GM12878 (cell line): Measurements from ENCODE around the gene FBXO3. TPM values are rescaled to one million over a fixed set of nuclear protein-coding genes. Genes with fewer than 3 reads are reported as not detected.
A peak's percentile ranks its signal among the peaks of the same experiment; 100 is the strongest.

Experiments used
- ATAC-seq: fragments of 200-7000 bp; cut with Tn5 transposase; 3 replicates; pipeline ENCODE4 v1.9.1; 2020; ENCODE audit warnings: mild to moderate bottlenecking, moderate library complexity
- BruUV-seq: library from RNA; stranded (reverse); fragments of 400-500 nt; replicated peaks from 2 replicates; lab custom pipeline; 2021; lab: Mats Ljungman, UMichigan
- CTCF ChIA-PET: fragments of 300-600 bp; sonication (Branson Sonifier 250); formaldehyde crosslinking; extraction: SDS; loops from one replicate; lab custom pipeline; 2021; ENCODE audit warnings: inconsistent platforms; lab: Yijun Ruan, JAX
- POLR2A ChIA-PET: fragments of 350-600 bp; formaldehyde crosslinking; extraction: SDS; loops from one replicate; lab custom pipeline; 2021; ENCODE audit warnings: inconsistent platforms; lab: Charles Lee
- RAD21 ChIA-PET: fragments of 300-600 bp; sonication (Branson Sonifier 250); formaldehyde crosslinking; loops from one replicate; lab custom pipeline; 2023; ENCODE audit warnings: antibody characterized with exemption; ENCODE audit not compliant: unreplicated experiment; lab: Charles Lee
- SMC1A ChIA-PET: fragments of 300-600 bp; sonication (Branson Sonifier 250); formaldehyde crosslinking; loops from one replicate; lab custom pipeline; 2023; ENCODE audit not compliant: unreplicated experiment, uncharacterized antibody; lab: Charles Lee
- DNase-seq: peaks from one replicate; pipeline ENCODE4 v3.0.0-alpha.2; 2011; ENCODE audit warnings: low read depth, low spot score
- FAIRE-seq: peaks from 3 replicates; lab custom pipeline; 2011; peaks lifted over from hg19 to GRCh38; lab: Jason Lieb, UNC
- H2AFZ ChIP-seq: 2 replicates; pipeline ENCODE4 v1.6.0; 2011; ENCODE audit warnings: low read depth, low read length, control low read depth; ENCODE audit not compliant: control insufficient read depth
- H3K27ac ChIP-seq: 2 replicates; pipeline ENCODE4 v1.5.1; 2011; ENCODE audit warnings: control low read depth; ENCODE audit not compliant: control insufficient read depth, insufficient read depth
- H3K27me3 ChIP-seq, 2 experiments: replicated peaks in 1 of 2; 2 replicates each; pipeline versions ENCODE4 v1.6.0 to v1.6.1; 2011; ENCODE audit warnings: low read length in 1 of 2; ENCODE audit not compliant: control insufficient read depth in 2 of 2, insufficient read depth in 2 of 2
- H3K36me3 ChIP-seq, 2 experiments: 2 replicates each; pipeline ENCODE4 v1.5.1; 2011; ENCODE audit warnings: low read length in 1 of 2; ENCODE audit not compliant: control insufficient read depth in 2 of 2, insufficient read depth in 2 of 2
- H3K4me1 ChIP-seq: 2 replicates; pipeline ENCODE4 v1.6.1; 2011; ENCODE audit warnings: mild to moderate bottlenecking, low read length, moderate library complexity, mixed read lengths; ENCODE audit not compliant: control insufficient read depth, insufficient read depth
- H3K4me2 ChIP-seq: 2 replicates; pipeline ENCODE4 v1.6.0; 2011; ENCODE audit warnings: control low read depth; ENCODE audit not compliant: control insufficient read depth, insufficient read depth
- H3K4me3 ChIP-seq: fragments of 200-600 bp; sonication (generic); 2 replicates; pipeline ENCODE4 v1.5.1; 2016
- H3K79me2 ChIP-seq: 2 replicates; pipeline ENCODE4 v1.6.0; 2011; ENCODE audit warnings: low read length; ENCODE audit not compliant: control insufficient read depth, insufficient read depth
- H3K9ac ChIP-seq: 2 replicates; pipeline ENCODE4 v1.8.0; 2011; ENCODE audit warnings: low read length, control low read depth, mixed read lengths; ENCODE audit not compliant: control insufficient read depth, insufficient read depth
- H3K9me3 ChIP-seq: replicated peaks from 3 replicates; pipeline ENCODE4 v1.5.1; 2011; ENCODE audit warnings: mild to moderate bottlenecking, low read length; ENCODE audit not compliant: control insufficient read depth, insufficient read depth
- H4K20me1 ChIP-seq: 2 replicates; pipeline ENCODE4 v1.6.0; 2011; ENCODE audit not compliant: control insufficient read depth, insufficient read depth
- BCL11A ChIP-seq: IDR thresholded peaks from 2 replicates; pipeline ENCODE4 v1.6.1; 2011; ENCODE audit warnings: low read depth, low read length
- BHLHE40 ChIP-seq, 2 experiments: fragments of 450-650 bp in 1 of 2; IDR thresholded peaks; 2 replicates each; pipeline ENCODE4 v1.6.1; 2011 to 2017; ENCODE audit warnings: low read depth in 2 of 2, borderline replicate concordance in 1 of 2, improper control_type of control experiment in 1 of 2, low read length in 1 of 2, mild to moderate bottlenecking in 1 of 2
- BMI1 ChIP-seq: fragments of 450-650 bp; IDR thresholded peaks from 2 replicates; pipeline ENCODE4 v1.6.1; 2016; ENCODE audit warnings: mild to moderate bottlenecking, moderate library complexity, borderline replicate concordance
- CHD4 ChIP-seq: fragments of 200-600 bp; sonication (generic); IDR thresholded peaks from 2 replicates; pipeline ENCODE4 v1.6.1; 2016; ENCODE audit warnings: mild to moderate bottlenecking
- CREB1 ChIP-seq: IDR thresholded peaks from 2 replicates; pipeline ENCODE4 v1.6.1; 2012; ENCODE audit warnings: low read depth, mild to moderate bottlenecking, inconsistent platforms
- EED ChIP-seq: sonication (generic); IDR thresholded peaks from 2 replicates; pipeline ENCODE4 v1.6.1; 2016; ENCODE audit warnings: antibody characterized with exemption, low read depth
- GATAD2B ChIP-seq: fragments of 450-650 bp; conservative IDR thresholded peaks from 2 replicates; pipeline ENCODE4 v1.6.1; 2017; ENCODE audit warnings: low read depth, mild to moderate bottlenecking, moderate library complexity
- MEF2B ChIP-seq: fragments of 450-650 bp; IDR thresholded peaks from 2 replicates; pipeline ENCODE4 v1.6.1; 2018; ENCODE audit warnings: mild to moderate bottlenecking, moderate library complexity; ENCODE audit not compliant: partially characterized antibody, poor library complexity, severe bottlenecking
- MTA2 ChIP-seq: fragments of 450-650 bp; IDR thresholded peaks from 2 replicates; pipeline ENCODE4 v1.6.1; 2016; ENCODE audit warnings: low read depth, mild to moderate bottlenecking, moderate library complexity
- NBN ChIP-seq: fragments of 450-650 bp; IDR thresholded peaks from 2 replicates; pipeline ENCODE4 v1.6.1; 2016
- NRF1 ChIP-seq: conservative IDR thresholded peaks from 2 replicates; pipeline ENCODE4 v1.6.1; 2011; ENCODE audit warnings: mild to moderate bottlenecking, low read depth, low read length, improper control_type of control experiment
- POLR2A ChIP-seq: IDR thresholded peaks from 2 replicates; pipeline ENCODE4 v1.6.1; 2011; ENCODE audit warnings: low read depth, mild to moderate bottlenecking, low read length
- POU2F2 ChIP-seq: IDR thresholded peaks from 3 replicates; pipeline ENCODE4 v1.6.1; 2011; ENCODE audit warnings: low read depth, mild to moderate bottlenecking, low read length, borderline replicate concordance
- RUNX3 ChIP-seq: IDR thresholded peaks from 2 replicates; pipeline ENCODE4 v1.6.1; 2012; ENCODE audit warnings: low read length, inconsistent platforms
- SIN3A ChIP-seq: IDR thresholded peaks from 2 replicates; pipeline ENCODE4 v1.6.1; 2012; ENCODE audit warnings: low read depth, low read length, improper control_type of control experiment
- SIX5 ChIP-seq: IDR thresholded peaks from 2 replicates; pipeline ENCODE4 v1.6.1; 2011; ENCODE audit warnings: mild to moderate bottlenecking, low read depth, low read length, moderate library complexity; ENCODE audit not compliant: severe bottlenecking
- SMARCA5 ChIP-seq: fragments of 450-650 bp; IDR thresholded peaks from 2 replicates; pipeline ENCODE4 v1.6.1; 2017; ENCODE audit warnings: mild to moderate bottlenecking
- SRF ChIP-seq, 2 experiments: IDR thresholded peaks; 2 replicates each; pipeline ENCODE4 v1.6.1; 2011; ENCODE audit warnings: low read depth in 2 of 2, low read length in 2 of 2, mild to moderate bottlenecking in 1 of 2, moderate library complexity in 1 of 2
- TCF7 ChIP-seq: IDR thresholded peaks from 2 replicates; pipeline ENCODE4 v1.6.1; 2014; ENCODE audit warnings: antibody characterized with exemption, borderline replicate concordance
- YY1 ChIP-seq: IDR thresholded peaks from 2 replicates; pipeline ENCODE4 v1.6.1; 2011; ENCODE audit warnings: low read depth, mild to moderate bottlenecking, low read length
- ZBED1 ChIP-seq: IDR thresholded peaks from 2 replicates; pipeline ENCODE4 v1.6.1; 2016; ENCODE audit warnings: borderline replicate concordance
- WGBS: methylation state at CpG from one replicate; pipeline ENCODE4 v1.1.6; 2016; ENCODE audit warnings: low lambda C conversion rate; ENCODE audit not compliant: insufficient replicate concordance, insufficient coverage; ENCODE audit errors: missing lambda C conversion rate; 5-methylcytosine and 5-hydroxymethylcytosine counted together
- in situ Hi-C: fragments of 300-500 bp; cut with MboI; formaldehyde crosslinking; loops from 9 replicates; pipeline ENCODE4 v1.14.3; 2018; ENCODE audit warnings: mixed read lengths
- intact Hi-C: fragments of 100-400 bp; cut with micrococcal nuclease; formaldehyde crosslinking; loops from one replicate; pipeline ENCODE4 v1.14.2; 2022; ENCODE audit not compliant: unreplicated experiment
- polyA plus RNA-seq, 11 experiments: library from polyadenylated mRNA; depleted of rRNA in 4 of 11; unstranded in 6 of 11; stranded (reverse) in 5 of 11; fragments of >200 nt; fragmentation: Nextera tagmentation in 4 of 11; fragmentation: Illumina TruSeq in 1 of 11; extraction: Ambion mirVana in 4 of 11; extraction: Trizol in 1 of 11; gene quantifications; 1 replicate in 1 of 11; 2 replicates in 10 of 11; pipeline versions ENCODE4 v1.2.1 to v1.2.3, GENCODE V29; 2011 to 2016; ENCODE audit warnings: inconsistent platforms in 2 of 11, missing spikeins in 2 of 11, low read depth in 1 of 11
- total RNA-seq, 4 experiments: library from RNA; depleted of rRNA in 3 of 4; stranded (reverse); fragments of >200 nt in 3 of 4; fragmentation: Illumina TruSeq in 1 of 4; extraction: Trizol in 1 of 4; gene quantifications; 2 replicates each; pipeline versions ENCODE4 v1.2.1 to v1.2.3, GENCODE V29; 2013 to 2021
- TF ChIP-seq, protein P1 (sequence below): fragments of 450-650 bp; IDR thresholded peaks from 2 replicates; pipeline ENCODE4 v1.6.1; 2017; ENCODE audit warnings: mild to moderate bottlenecking

FBXO3 gene
- total and polyA plus RNA-seq, 10 of the 15 experiments (the other 5 are each of a cell fraction or from before 2014, with no cell fraction given), result 8.9 to 33.4 (median 13.8) TPM

DNA sequence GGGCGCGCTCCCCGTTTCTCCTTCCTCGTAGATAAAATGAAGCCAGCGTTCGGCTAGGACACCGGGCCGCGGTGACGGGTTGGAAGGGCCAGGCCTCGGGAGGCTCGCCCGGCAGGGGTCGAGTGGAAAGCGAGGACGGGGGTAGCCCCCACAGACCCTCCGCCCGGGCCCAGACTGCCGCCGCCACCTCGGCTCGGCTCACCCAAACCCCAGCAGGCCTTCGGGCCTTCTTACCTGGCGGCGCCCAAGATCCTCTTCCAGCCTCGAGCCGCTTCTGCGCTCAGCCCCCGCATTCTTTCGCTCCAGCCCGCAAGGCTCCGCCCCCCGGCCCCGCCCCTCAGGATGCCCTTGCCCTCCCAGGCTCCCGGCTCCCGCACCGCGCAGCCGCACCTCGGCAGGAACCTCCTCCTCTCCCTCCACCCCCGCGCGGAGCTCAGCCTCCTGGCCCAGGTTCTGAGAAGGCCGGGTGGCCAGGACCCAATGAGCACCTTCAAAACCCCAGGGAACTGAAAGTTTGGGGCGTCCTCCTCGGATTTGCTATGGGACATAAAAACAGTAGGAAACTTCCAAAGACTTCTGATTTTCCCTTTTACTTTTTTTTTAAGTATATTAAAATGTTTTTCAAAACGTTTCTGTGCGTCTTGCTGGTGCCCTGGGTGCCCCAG lies 38.0 kb downstream of the FBXO3 start, which contains the start of gene CD59 (continued):
- TF ChIP-seq GATAD2B (peak; percentile 83), TCF7 (no peak), NBN (peak; percentile 14; the same call in 1 of the 2 replicates), ZBED1 (no peak), SIX5 (no peak), POLR2A (peak; percentile 86), EED (peak; percentile 7; the same call in 1 of the 2 replicates), SIN3A (0 out of 2 replicates have a peak, but pooled peaks have one; percentile 32), POU2F2 (0 out of 3 replicates have a peak, but pooled peaks have one; percentile 40), NRF1 (peak; percentile 57), CHD4 (no peak), SMARCA5 (peak; percentile 70)
- TF ChIP-seq, all 136 proteins: peak for 20

GRCh38 chr11:33735271-33736147 lies 38.8 kb downstream of the FBXO3 start:
- Histone ChIP-seq H3K27ac (peak overlapping the region; percentile 77), H3K4me3 (peak overlapping the region; percentile 83), H4K20me1 (no peaks in the 10 kb centered on the region), H3K9me3 (no peaks in the 10 kb centered on the region), H3K27me3 (no peaks in the 10 kb centered on the region), H3K36me3 (no peaks in the 10 kb centered on the region), H3K4me2 (peak overlapping the region; percentile 96), H3K4me1 (peaks cover 17% of the 10 kb centered on the region), H2AFZ (peak overlapping the region; percentile 67), H3K9ac (peak overlapping the region; percentile 86), H3K79me2 (peaks cover 47% of the 10 kb centered on the region)
- SMC1A ChIA-PET, result interaction anchor here (0.8 to 5.9 kb wide), 10 partner anchors 7 to 373 kb away, joined by 3 to 43 read pairs (median 4); no protein-coding TSS in a partner anchor
- FAIRE-seq (peak; percentile 56), DNase-seq (peak; percentile 37), ATAC-seq (peak; percentile 77)
- in situ Hi-C loops, result no loop called here
- CTCF ChIA-PET, result interaction anchor here (0.6 to 2.6 kb wide), 8 partner anchors 19 to 800 kb away, joined by 3 to 27 read pairs (median 4); no protein-coding TSS in a partner anchor
- BruUV-seq, result no TSS peak
- intact Hi-C loops, result loop anchor here (5.0 kb wide), 1 partner anchor 33 kb away; the partner anchor contains the start of gene C11orf91
- RAD21 ChIA-PET, result interaction anchor here (0.8 to 3.6 kb wide), 11 partner anchors 7 to 72 kb away, joined by 3 to 22 read pairs (median 6); partner anchors contain the start of gene FBXO3
- under 1% methylated on average over 49 of the region's 53 CpGs for WGBS
- POLR2A ChIA-PET, result interaction anchor here (0.7 to 1.5 kb wide), 5 partner anchors 15 to 843 kb away, joined by 3 to 4 read pairs (median 3); partner anchors contain the start of gene CSTF3
- TF ChIP-seq, protein P1, sequence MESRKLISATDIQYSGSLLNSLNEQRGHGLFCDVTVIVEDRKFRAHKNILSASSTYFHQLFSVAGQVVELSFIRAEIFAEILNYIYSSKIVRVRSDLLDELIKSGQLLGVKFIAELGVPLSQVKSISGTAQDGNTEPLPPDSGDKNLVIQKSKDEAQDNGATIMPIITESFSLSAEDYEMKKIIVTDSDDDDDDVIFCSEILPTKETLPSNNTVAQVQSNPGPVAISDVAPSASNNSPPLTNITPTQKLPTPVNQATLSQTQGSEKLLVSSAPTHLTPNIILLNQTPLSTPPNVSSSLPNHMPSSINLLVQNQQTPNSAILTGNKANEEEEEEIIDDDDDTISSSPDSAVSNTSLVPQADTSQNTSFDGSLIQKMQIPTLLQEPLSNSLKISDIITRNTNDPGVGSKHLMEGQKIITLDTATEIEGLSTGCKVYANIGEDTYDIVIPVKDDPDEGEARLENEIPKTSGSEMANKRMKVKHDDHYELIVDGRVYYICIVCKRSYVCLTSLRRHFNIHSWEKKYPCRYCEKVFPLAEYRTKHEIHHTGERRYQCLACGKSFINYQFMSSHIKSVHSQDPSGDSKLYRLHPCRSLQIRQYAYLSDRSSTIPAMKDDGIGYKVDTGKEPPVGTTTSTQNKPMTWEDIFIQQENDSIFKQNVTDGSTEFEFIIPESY, result 0 out of 2 replicates have a peak, but pooled peaks have one; percentile 23
- TF ChIP-seq MEF2B, result peak; percentile 79
- peak; percentile 80 for TF ChIP-seq NBN
- 0 out of 2 replicates have a peak, but pooled peaks have one; percentile 23 for TF ChIP-seq CREB1
- peak; percentile 83 for TF ChIP-seq RUNX3
- no peak for TF ChIP-seq BMI1
- TF ChIP-seq MTA2, result 0 out of 2 replicates have a peak, but pooled peaks have one; percentile 24
- peak; percentile 32 for TF ChIP-seq YY1
- TF ChIP-seq BCL11A, result 0 out of 2 replicates have a peak, but pooled peaks have one; percentile 6
- TF ChIP-seq SRF (IDR thresholded peaks at IDR 0.05; ENCODE audit: low read depth in 2 of 2, low read length in 2 of 2), result no peak
- peak; percentile 63 for TF ChIP-seq EED
- peak in 1 of 2 experiments; percentile 11; a peak in 1 of 4 replicates for TF ChIP-seq BHLHE40 (IDR thresholded peaks at IDR 0.05; ENCODE audit: borderline replicate concordance in 1 of 2, low read depth in 2 of 2, low read length in 1 of 2)
